Testis (tissue), 5 donors: ENCODE data around the gene CES4A. TPM values are rescaled to one million over a fixed set of nuclear protein-coding genes. Genes with fewer than 3 reads are reported as not detected.

ENCODE experiments used
- DNase-seq: peaks from one replicate; pipeline ENCODE4 v3.0.0-alpha.2; 2019
- H3K27ac ChIP-seq, 2 donors: fragments of 200-600 bp; sonication (generic); one replicate each; pipeline ENCODE4 v1.5.1; 2019
- H3K27me3 ChIP-seq: fragments of 200-600 bp; sonication (generic); one replicate; pipeline ENCODE4 v1.5.1; 2019
- H3K36me3 ChIP-seq: fragments of 200-600 bp; sonication (generic); one replicate; pipeline ENCODE4 v1.5.1; 2017; ENCODE audit warnings: low read depth; ENCODE audit errors: missing control alignments
- H3K4me1 ChIP-seq: fragments of 200-600 bp; sonication (generic); one replicate; pipeline ENCODE4 v1.5.1; 2019
- H3K4me3 ChIP-seq, 2 donors: fragments of 200-600 bp; sonication (generic); one replicate each; pipeline ENCODE4 v1.5.1; 2017 to 2019
- H3K9me3 ChIP-seq: fragments of 200-600 bp; sonication (generic); one replicate; pipeline ENCODE4 v1.5.1; 2017
- CTCF ChIP-seq, 3 experiments: fragments of 450-650 bp in 2 of 3; fragments of 200-600 bp in 1 of 3; sonication (generic) in 1 of 3; IDR thresholded peaks; one replicate each; pipeline ENCODE4 v1.5.1; 2016 to 2019; ENCODE audit warnings: antibody characterized with exemption in 3 of 3, mild to moderate bottlenecking in 2 of 3, moderate library complexity in 1 of 3
- POLR2A ChIP-seq: fragments of 450-650 bp; IDR thresholded peaks from one replicate; pipeline ENCODE4 v1.6.1; 2017; ENCODE audit warnings: antibody characterized with exemption, mild to moderate bottlenecking, moderate library complexity
- WGBS, 2 donors: methylation state at CpG; one replicate each; pipeline ENCODE4 v1.1.5; 2018; 5-methylcytosine and 5-hydroxymethylcytosine counted together
- intact Hi-C: fragments of 100-400 bp; cut with DNase I; formaldehyde crosslinking; loops from one replicate; pipeline ENCODE4 v1.15.1; 2023; ENCODE audit warnings: low total_unique reads
- long read RNA-seq, 2 donors: transcript quantifications; one replicate each; lab custom pipeline, GENCODE V29; 2026
- polyA plus RNA-seq: library from polyadenylated mRNA; stranded (reverse); fragments of 350-450 nt; fragmentation: Illumina TruSeq; extraction: RNeasy Lipid Tissue Mini Kit (QIAGEN cat#74804); gene quantifications from one replicate; pipeline ENCODE4 v1.2.3, GENCODE V29; 2014; ENCODE audit warnings: low read depth, low replicate concordance; ENCODE audit not compliant: insufficient read depth
- total RNA-seq, 2 donors: library from RNA; depleted of rRNA; stranded (reverse); fragments of >200 nt; gene quantifications; one replicate each; pipeline ENCODE4 v1.2.3, GENCODE V29; 2016

CES4A gene
- total RNA-seq (10 to 100 TPM; 17.0 to 25.0 TPM), polyA plus RNA-seq (12.2 TPM)
- long read RNA-seq, donor 1 = 0 reads
- long read RNA-seq, donor 2 = 0 reads

GRCh38 chr16:66988197-66988788 is at the start of gene CES4A:
TSS of gene CES4A (plus strand) at chr16:66988589. CDS start at chr16:66988773, 184 bp downstream.
- no peaks in the 10 kb centered on the region for H3K9me3 ChIP-seq
- intact Hi-C loops = no loop called here
- no peak for DNase-seq
- no peaks in the 10 kb centered on the region for H3K4me1 ChIP-seq
- no peak within 1 kb of the TSS for H3K27ac ChIP-seq
- 57 to 75% methylated on average over 11 of the region's 11 CpGs for WGBS, 2 donors
- no peaks in the 10 kb centered on the region for H3K27me3 ChIP-seq
- no peak for TF ChIP-seq CTCF (IDR thresholded peaks at IDR 0.05)
- TF ChIP-seq POLR2A = no peak
- no peak within 1 kb of the TSS for H3K4me3 ChIP-seq
- no peaks in the 10 kb centered on the region for H3K36me3 ChIP-seq

- Histone ChIP-seq H3K27me3 (no peaks in the 10 kb centered on the region), H3K4me1 (peaks cover 18% of the 10 kb centered on the region), H3K4me3 (no peak overlapping the region), H3K27ac (no peak overlapping the region), H3K9me3 (no peaks in the 10 kb centered on the region), H3K36me3 (no peaks in the 10 kb centered on the region)
- TF ChIP-seq CTCF (IDR thresholded peaks at IDR 0.05) (no peak), POLR2A (no peak)
- no peak for DNase-seq
- intact Hi-C loops = no loop called here
Measured at GRCh38 chr16:66939366-66939765, 49.0 kb upstream of the CES4A start.

GRCh38 chr16:66940236-66940635 is 48.2 kb upstream of the CES4A start:
- no peak for DNase-seq
- peaks cover 16% of the 10 kb centered on the region for H3K4me1 ChIP-seq
- intact Hi-C loops = no loop called here
- no peak overlapping the region for H3K27ac ChIP-seq
- H3K36me3 ChIP-seq = no peaks in the 10 kb centered on the region
- no peaks in the 10 kb centered on the region for H3K9me3 ChIP-seq
- H3K27me3 ChIP-seq = no peaks in the 10 kb centered on the region
- WGBS, 2 donors = 89 to 91% methylated on average over 3 to 16 of the region's 16 CpGs
- no peak overlapping the region for H3K4me3 ChIP-seq
- TF ChIP-seq CTCF (IDR thresholded peaks at IDR 0.05) (no peak), POLR2A (no peak)

- DNase-seq = no peak
- TF ChIP-seq CTCF (IDR thresholded peaks at IDR 0.05) (no peak), POLR2A (no peak)
- 92 to 96% methylated on average over 4 to 5 of the region's 5 CpGs for WGBS, 2 donors
- intact Hi-C loops = no loop called here
- Histone ChIP-seq H3K27me3 (no peaks in the 10 kb centered on the region), H3K36me3 (no peaks in the 10 kb centered on the region), H3K4me1 (peaks cover 3% of the 10 kb centered on the region), H3K4me3 (no peak overlapping the region), H3K9me3 (no peaks in the 10 kb centered on the region), H3K27ac (no peak overlapping the region)
Measured at GRCh38 chr16:66942981-66943380, 45.4 kb upstream of the CES4A start.

- Histone ChIP-seq H3K27ac (no peak overlapping the region), H3K4me3 (no peak overlapping the region), H3K36me3 (no peaks in the 10 kb centered on the region), H3K4me1 (peaks cover 9% of the 10 kb centered on the region), H3K9me3 (no peaks in the 10 kb centered on the region), H3K27me3 (no peaks in the 10 kb centered on the region)
- DNase-seq = no peak
- intact Hi-C loops = no loop called here
- TF ChIP-seq CTCF (IDR thresholded peaks at IDR 0.05) (no peak), POLR2A (no peak)
- WGBS, 2 donors = 88 to 90% methylated on average over 9 to 15 of the region's 15 CpGs
Measured at GRCh38 chr16:66943426-66944053, 44.8 kb upstream of the CES4A start.
